OCI-LY3 (cell line): Measurements from ENCODE around the gene STRIP1.

Source experiments
- H2AFZ ChIP-seq: fragments of 200-600, 300-600 bp; shearing (Covaris generic); 2 replicates; pipeline ENCODE4 v1.6.0; 2014; ENCODE audit warnings: antibody characterized with exemption, low read depth, low read length
- H3K27ac ChIP-seq: fragments of 200-600, 300-600 bp; sonication (generic); 2 replicates; pipeline ENCODE4 v1.5.1; 2014; ENCODE audit warnings: mild to moderate bottlenecking, low read length, moderate library complexity, mixed read lengths
- H3K27me3 ChIP-seq: fragments of 200-600, 300-600 bp; sonication (generic); 2 replicates; pipeline ENCODE4 v1.6.1; 2014; ENCODE audit warnings: low read depth, low read length, mixed read lengths
- H3K36me3 ChIP-seq: fragments of 200-600, 300-600 bp; sonication (generic); replicated peaks from 2 replicates; pipeline ENCODE3; 2014; ENCODE audit warnings: low read depth, low read length, mixed read lengths
- H3K4me1 ChIP-seq: fragments of 300-600, 200-600 bp; sonication (generic); 2 replicates; pipeline ENCODE4 v1.6.1; 2014; ENCODE audit warnings: low read length, mixed read lengths
- H3K4me2 ChIP-seq: fragments of 200-600, 300-600 bp; sonication (generic); 2 replicates; pipeline ENCODE4 v1.6.1; 2014; ENCODE audit warnings: low read length, mixed read lengths
- H3K4me3 ChIP-seq: fragments of 300-600, 200-600 bp; sonication (generic); 2 replicates; pipeline ENCODE4 v1.5.1; 2014; ENCODE audit warnings: antibody characterized with exemption, mild to moderate bottlenecking, low read length, moderate library complexity
- H3K79me2 ChIP-seq: fragments of 300-600, 200-600 bp; shearing (Covaris generic); 2 replicates; pipeline ENCODE4 v1.6.1; 2014; ENCODE audit warnings: mild to moderate bottlenecking, low read length, mixed read lengths
- H3K9ac ChIP-seq: fragments of 300-600, 200-600 bp; shearing (Covaris generic); 2 replicates; pipeline ENCODE4 v1.6.0; 2014; ENCODE audit warnings: mild to moderate bottlenecking, low read length, moderate library complexity
- H3K9me3 ChIP-seq: fragments of 200-600, 300-600 bp; shearing (Covaris generic); 2 replicates; pipeline ENCODE4 v1.6.1; 2014; ENCODE audit warnings: low read length, mixed read lengths; ENCODE audit not compliant: insufficient read depth
- H4K20me1 ChIP-seq: fragments of 200-600, 300-600 bp; sonication (generic); 2 replicates; pipeline ENCODE4 v1.6.1; 2016; ENCODE audit warnings: low read length, mixed read lengths; ENCODE audit not compliant: insufficient read depth
- CTCF ChIP-seq: fragments of 200-600, 300-600 bp; sonication (generic); IDR thresholded peaks from 2 replicates; pipeline ENCODE4 v1.5.1; 2014; ENCODE audit warnings: antibody characterized with exemption, low read length, low read depth
- EZH2phosphoT487 ChIP-seq: fragments of 200-600 bp; shearing (Covaris generic); IDR thresholded peaks from 2 replicates; pipeline ENCODE4 v1.6.1; 2018; ENCODE audit warnings: antibody characterized with exemption, mixed run types, low read depth

The STRIP1 gene

GRCh38 chr1:110102081-110102480, 67.7 kb downstream of the STRIP1 start:
- no peak overlapping the region for H3K27ac ChIP-seq
- no peak overlapping the region for H3K4me2 ChIP-seq
- no peak overlapping the region for H2AFZ ChIP-seq
- no peak overlapping the region for H3K4me3 ChIP-seq
- H4K20me1 ChIP-seq: no peaks in the 10 kb centered on the region
- H3K27me3 ChIP-seq: no peaks in the 10 kb centered on the region
- no peaks in the 10 kb centered on the region for H3K79me2 ChIP-seq
- TF ChIP-seq CTCF: no peak
- TF ChIP-seq EZH2phosphoT487: no peak
- no peaks in the 10 kb centered on the region for H3K9me3 ChIP-seq
- no peaks in the 10 kb centered on the region for H3K36me3 ChIP-seq
- no peak overlapping the region for H3K9ac ChIP-seq
- H3K4me1 ChIP-seq: peaks cover 2% of the 10 kb centered on the region; the same call in 1 of the 2 replicates
